AG09309 (cell line): ENCODE results near the gene UPB1.
"Not testable (repeated sequence)": the region's sequence is repeated elsewhere in the genome, so short reads cannot be mapped to it uniquely, and the experiment has no call there.

Experiments
- DNase-seq: peaks from one replicate; pipeline ENCODE4 v3.0.0-alpha.2; 2010; ENCODE audit warnings: low read depth
- H3K4me3 ChIP-seq: 2 replicates; pipeline ENCODE4 v1.5.1; 2011; ENCODE audit warnings: mild to moderate bottlenecking, low read depth, low read length, moderate library complexity; ENCODE audit not compliant: control insufficient read depth
- TF ChIP-seq, protein P1 (sequence below): IDR thresholded peaks from 2 replicates; pipeline ENCODE4 v1.5.1; 2011; ENCODE audit warnings: mild to moderate bottlenecking, low read depth, low read length, inconsistent platforms; ENCODE audit not compliant: insufficient read depth, control insufficient read depth; ENCODE audit errors: missing control alignments

The UPB1 gene

DNA sequence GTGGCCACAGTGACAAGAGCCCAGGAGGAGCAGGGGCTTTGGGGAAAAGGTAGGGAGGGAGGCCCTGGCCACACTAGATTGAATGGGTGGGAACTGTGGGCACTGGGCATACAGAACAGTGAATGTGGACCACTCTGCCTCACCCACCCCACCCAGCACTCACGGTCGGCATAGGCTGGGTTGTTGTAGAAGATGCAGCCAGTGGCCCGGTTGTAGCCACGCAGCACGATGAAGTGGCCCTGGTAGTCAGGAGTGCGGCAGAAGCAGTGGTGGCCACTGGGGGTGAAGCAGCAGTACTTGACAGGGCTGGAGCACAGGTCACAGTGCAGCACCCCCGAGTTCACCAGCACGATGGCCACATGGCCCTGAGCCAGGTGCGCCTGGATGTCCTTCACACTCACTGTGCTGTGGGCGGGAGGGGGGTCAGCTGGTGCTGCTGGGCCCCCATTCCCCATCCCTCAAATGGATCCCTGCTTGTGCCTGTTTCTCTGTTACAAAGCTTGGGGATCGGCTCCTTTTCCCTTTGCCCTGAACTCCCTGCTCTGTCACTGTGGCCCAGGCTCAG lies 48.6 kb downstream of the UPB1 start:
- H3K4me3 ChIP-seq: no peak overlapping the region
- DNase-seq: no peak
- TF ChIP-seq, protein P1, sequence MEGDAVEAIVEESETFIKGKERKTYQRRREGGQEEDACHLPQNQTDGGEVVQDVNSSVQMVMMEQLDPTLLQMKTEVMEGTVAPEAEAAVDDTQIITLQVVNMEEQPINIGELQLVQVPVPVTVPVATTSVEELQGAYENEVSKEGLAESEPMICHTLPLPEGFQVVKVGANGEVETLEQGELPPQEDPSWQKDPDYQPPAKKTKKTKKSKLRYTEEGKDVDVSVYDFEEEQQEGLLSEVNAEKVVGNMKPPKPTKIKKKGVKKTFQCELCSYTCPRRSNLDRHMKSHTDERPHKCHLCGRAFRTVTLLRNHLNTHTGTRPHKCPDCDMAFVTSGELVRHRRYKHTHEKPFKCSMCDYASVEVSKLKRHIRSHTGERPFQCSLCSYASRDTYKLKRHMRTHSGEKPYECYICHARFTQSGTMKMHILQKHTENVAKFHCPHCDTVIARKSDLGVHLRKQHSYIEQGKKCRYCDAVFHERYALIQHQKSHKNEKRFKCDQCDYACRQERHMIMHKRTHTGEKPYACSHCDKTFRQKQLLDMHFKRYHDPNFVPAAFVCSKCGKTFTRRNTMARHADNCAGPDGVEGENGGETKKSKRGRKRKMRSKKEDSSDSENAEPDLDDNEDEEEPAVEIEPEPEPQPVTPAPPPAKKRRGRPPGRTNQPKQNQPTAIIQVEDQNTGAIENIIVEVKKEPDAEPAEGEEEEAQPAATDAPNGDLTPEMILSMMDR: no peak

DNA sequence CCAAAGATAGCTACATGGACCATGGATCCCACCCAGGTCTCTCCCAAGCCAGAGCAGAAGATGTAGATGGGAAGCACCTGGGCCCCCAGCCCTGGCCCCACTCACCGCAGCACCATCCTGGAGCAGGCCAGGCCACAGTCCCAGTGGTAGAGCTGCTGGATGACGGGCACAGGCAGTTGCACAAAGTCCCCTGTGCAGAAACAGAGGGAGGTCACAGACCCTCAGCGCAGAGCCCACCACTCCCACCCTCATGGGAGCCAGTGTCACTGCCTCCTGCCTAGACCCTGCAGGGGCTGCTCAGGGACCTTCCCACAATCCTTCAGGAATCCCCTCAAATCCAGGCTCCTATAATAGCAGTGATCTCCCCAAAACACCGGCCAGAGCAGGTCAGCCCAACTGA lies 53.7 kb downstream of the UPB1 start:
- H3K4me3 ChIP-seq: no peak overlapping the region
- TF ChIP-seq, protein P1: no peak
- no peak for DNase-seq

DNA sequence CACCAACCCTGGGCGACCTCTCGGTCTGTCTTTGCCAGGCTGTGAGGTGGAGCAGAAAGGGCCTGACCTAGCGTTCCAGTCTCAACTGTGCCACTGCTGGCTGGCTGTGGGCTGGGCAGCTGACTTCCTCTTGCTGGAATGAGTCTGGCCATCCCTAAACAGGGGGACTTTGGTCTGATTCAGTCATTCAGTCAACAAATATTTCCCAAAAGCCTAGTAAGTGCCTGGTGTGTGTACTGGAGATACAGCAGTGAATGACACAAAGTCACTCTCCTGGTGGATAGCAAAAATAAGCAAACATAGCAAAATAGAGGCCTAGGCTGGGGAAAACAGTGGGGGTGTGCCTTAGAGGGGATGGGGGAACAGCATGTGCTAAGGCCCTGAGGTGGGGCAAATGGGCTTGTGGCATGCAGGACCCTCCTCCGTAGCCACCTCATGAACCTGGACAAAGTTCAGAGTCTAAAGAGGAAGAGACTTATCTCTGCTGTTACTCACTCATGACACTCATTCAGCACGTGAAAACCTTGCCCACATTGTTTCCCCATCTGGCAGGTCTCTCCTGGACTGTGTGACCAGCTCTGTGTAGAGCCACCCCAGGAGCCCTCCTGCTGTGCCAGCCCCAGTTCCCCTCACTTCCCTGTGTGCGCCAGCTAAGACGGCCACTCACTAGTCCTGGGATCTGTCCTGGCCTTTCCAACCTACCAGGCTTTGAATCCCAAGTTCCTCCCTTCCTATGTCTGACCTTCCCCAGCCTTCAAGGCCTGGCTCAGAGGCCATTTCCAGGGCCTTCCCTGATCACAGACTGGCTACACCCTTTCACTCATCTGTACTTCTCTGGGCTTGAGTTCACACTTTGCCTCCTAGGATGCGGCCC lies 55.1 kb downstream of the UPB1 start:
- TF ChIP-seq, protein P1: no peak
- H3K4me3 ChIP-seq: no peak overlapping the region
- DNase-seq: no peak

DNA sequence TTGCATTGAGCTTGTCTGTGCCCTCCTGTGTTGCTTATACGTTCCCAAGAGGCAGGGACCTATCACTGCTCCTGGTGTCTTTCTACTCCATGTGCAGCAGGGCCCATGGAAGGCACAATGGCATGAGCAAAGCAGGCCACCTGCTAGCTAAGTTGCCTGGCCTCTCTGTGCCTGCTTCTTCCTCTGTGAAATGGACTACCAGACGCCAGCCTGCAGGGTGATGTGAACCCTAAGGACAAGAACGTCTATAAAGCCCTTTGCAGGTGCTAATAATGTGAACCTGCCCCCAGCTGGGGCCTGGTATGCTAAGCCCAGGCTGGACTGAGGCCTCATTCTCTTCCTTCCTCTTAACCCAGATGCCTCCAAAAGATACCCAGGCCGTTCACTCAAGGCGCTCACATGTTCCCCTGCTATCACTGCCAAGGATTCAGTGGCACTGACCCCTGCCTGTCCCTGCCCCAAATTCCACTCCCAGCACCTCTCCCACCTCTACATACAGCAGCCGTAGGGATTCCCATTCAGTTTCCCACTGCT lies 55.8 kb downstream of the UPB1 start:
- TF ChIP-seq, protein P1: no peak
- no peak for DNase-seq

DNA sequence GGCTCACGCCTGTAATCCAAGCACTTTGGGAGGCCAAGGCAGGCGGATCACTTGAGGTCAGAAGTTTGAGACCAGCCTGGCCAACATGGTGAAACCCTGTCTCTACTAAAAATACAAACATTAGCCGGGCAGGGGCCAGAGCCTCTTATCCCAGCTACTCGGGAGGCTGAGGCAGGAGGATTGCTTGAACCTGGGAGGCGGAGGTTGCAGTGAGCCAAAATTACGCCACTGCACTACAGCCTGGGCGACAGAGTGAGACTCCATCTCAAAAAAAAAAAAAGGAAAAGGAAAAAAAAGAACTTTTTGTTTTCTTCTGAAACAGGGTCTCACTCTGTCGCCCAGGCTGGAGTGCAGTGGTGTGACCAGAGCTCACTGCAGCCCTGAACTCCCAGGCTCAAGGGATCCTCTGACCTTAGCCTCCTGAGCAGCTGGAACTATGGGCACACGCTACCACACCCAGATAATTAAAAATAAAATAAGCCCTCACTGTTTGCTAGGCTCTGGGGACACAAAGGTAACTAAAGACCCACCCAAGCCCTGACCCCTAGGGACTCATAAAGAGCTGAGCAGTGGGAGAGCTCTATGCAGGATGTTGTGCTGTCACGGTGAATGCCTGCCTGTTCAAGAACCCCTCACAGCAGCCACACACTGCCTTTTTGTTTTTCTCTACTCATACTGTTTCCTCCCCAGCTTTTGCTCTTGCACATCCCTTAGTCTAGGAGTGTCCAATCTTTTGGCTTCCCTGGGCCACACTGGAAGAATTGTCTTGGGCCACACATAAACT lies 57.6 kb downstream of the UPB1 start:
- DNase-seq, H3K4me3 ChIP-seq: not testable (repeated sequence)

More for the DNA sequence above, 55.8 kb downstream of the UPB1 start:
- no peak overlapping the region for H3K4me3 ChIP-seq

DNA sequence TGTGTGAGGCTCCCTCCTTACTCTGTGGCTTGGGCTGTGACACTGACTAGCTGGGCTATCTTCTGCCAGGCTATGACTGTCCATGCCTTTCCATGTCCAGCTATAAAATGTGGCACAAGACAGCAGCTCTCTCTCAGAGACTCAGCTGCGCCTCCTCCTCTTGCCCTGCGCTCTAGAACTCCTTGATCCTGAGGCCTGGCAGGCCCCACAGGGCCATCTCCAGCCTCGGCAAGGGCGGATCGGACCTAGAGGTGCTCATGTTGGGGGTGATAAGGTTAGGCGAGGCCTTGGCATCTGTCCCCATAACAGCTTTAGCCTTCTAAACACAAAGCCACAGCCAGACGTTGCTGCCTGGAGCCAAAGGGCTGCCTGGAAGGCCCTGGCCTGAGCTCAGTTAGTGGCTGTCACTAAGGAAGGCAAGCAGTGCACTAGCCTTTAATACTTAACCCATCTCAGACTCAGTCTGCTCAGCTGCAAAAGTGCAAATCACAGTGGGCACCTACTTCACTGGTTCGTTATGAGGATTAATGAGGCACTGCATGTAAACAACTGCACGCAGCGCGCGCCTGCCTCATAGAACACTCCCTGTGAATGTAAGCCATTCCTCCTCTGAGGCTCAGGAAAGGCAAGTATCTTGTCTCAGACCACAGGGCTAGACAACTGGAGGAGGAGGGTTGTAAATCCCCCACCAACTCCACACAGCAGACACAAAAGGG lies 58.6 kb downstream of the UPB1 start:
- peak overlapping the region; percentile 91 for H3K4me3 ChIP-seq
- no peak for DNase-seq
- TF ChIP-seq, protein P1: no peak
